ENCODE results near the gene KRT10.
"Not testable (repeated sequence)": the region's sequence is repeated elsewhere in the genome, so short reads cannot be mapped to it uniquely, and the experiment has no call there.

The KRT10 gene

GRCh38 chr17:40859536-40859935 lies 37.1 kb upstream of the KRT10 start:
- TF ChIP-seq CTCF (IDR thresholded peaks at IDR 0.05; ENCODE audit: insufficient read depth, missing control alignments), result no peak
- no peak for DNase-seq (ENCODE audit: insufficient read length, low spot score)
- FAIRE-seq, result no peak

- not testable (repeated sequence) for DNase-seq (ENCODE audit: insufficient read length, low spot score); FAIRE-seq
Measured at GRCh38 chr17:40858667-40859066, 36.3 kb upstream of the KRT10 start.

GRCh38 chr17:40857535-40857934 lies 35.1 kb upstream of the KRT10 start:
- TF ChIP-seq CTCF (IDR thresholded peaks at IDR 0.05; ENCODE audit: insufficient read depth, missing control alignments), result no peak
- FAIRE-seq (no peak), DNase-seq (ENCODE audit: insufficient read length, low spot score) (no peak)

- FAIRE-seq, result no peak
- TF ChIP-seq CTCF (IDR thresholded peaks at IDR 0.05; ENCODE audit: insufficient read depth, missing control alignments), result no peak
- no peak for DNase-seq (ENCODE audit: insufficient read length, low spot score)
Measured at GRCh38 chr17:40854175-40854814, 31.9 kb upstream of the KRT10 start.

- TF ChIP-seq CTCF (IDR thresholded peaks at IDR 0.05; ENCODE audit: insufficient read depth, missing control alignments), result no peak
- no peak for FAIRE-seq
Measured at GRCh38 chr17:40852364-40852763, 29.9 kb upstream of the KRT10 start.

GRCh38 chr17:40850293-40850972 lies 28.0 kb upstream of the KRT10 start:
- DNase-seq (ENCODE audit: insufficient read length, low spot score) (no peak), FAIRE-seq (no peak)
- TF ChIP-seq CTCF (IDR thresholded peaks at IDR 0.05; ENCODE audit: insufficient read depth, missing control alignments), result no peak

More at GRCh38 chr17:40852364-40852763, 29.9 kb upstream of the KRT10 start:
- no peak for DNase-seq (ENCODE audit: insufficient read length, low spot score)

- no peak for TF ChIP-seq CTCF (IDR thresholded peaks at IDR 0.05; ENCODE audit: insufficient read depth, missing control alignments)
- DNase-seq (ENCODE audit: insufficient read length, low spot score), result no peak
- FAIRE-seq, result no peak
Measured at GRCh38 chr17:40849723-40850122, 27.3 kb upstream of the KRT10 start.
